ENCODE data around the gene TUBE1.
A peak's percentile ranks its signal among the peaks of the same experiment; 100 is the strongest.

The TUBE1 gene, protein sequence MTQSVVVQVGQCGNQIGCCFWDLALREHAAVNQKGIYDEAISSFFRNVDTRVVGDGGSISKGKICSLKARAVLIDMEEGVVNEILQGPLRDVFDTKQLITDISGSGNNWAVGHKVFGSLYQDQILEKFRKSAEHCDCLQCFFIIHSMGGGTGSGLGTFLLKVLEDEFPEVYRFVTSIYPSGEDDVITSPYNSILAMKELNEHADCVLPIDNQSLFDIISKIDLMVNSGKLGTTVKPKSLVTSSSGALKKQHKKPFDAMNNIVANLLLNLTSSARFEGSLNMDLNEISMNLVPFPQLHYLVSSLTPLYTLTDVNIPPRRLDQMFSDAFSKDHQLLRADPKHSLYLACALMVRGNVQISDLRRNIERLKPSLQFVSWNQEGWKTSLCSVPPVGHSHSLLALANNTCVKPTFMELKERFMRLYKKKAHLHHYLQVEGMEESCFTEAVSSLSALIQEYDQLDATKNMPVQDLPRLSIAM
- total RNA-seq: 21.6 to 26.8 (median 26.1) reads per million in 3 donors

DNA sequence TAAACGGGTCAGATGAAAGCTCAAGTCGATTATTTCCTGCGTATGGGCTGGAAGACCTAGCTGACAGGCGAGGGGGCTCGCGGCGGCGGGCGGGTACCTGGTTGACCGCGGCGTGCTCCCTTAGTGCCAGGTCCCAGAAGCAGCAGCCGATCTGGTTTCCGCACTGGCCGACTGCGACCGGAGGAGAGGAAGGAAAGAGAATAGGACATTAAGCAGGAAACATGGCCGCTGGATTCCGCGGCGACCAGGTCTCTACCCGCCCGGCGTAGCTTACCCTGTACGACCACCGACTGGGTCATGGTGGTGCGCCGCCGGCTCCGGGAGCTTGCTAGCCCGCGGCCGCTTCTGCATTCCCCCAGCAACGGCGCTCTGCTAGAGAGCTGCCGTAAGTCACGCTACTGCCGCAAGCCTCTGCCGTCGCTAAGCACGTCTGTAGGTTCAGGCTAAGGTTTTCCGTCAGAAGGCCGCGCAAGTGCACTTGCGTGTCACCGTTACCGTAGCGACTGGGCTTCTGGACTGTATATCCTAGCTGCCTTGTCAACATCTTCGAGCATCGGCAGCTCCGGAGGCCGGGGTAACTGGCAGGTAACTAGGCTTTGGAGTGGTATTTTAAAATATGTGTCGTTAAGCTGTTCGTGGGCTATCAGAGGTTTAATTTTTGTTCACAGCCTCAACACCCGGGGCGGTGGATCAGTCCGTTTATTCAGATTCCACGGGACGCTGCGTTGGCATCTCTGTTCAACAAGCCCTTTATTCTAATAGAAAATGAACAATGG lies at the start of gene TUBE1, which contains the start of gene FAM229B:
Gene TUBE1 (minus strand): TSS at position 347 of the 776 bp plus-strand sequence. CDS start 48 bp downstream, at position 299.
Gene FAM229B (plus strand): TSS at position 456 of the 776 bp plus-strand sequence. CDS start 11,693 bp downstream, outside the sequence.
- no peaks in the 10 kb centered on the region for H3K27me3 ChIP-seq (replicated peaks; ENCODE audit: control insufficient read depth, insufficient read depth, low read length, poor library complexity, severe bottlenecking)
- H3K36me3 ChIP-seq (ENCODE audit: control insufficient read depth, insufficient read depth, low read length): peaks cover 3% of the 10 kb centered on the region
- H3K4me1 ChIP-seq (ENCODE audit: control insufficient read depth, insufficient read depth, low read length, poor library complexity, severe bottlenecking): no peaks in the 10 kb centered on the region
- DNase-seq: peak; percentile 77 to 85 (median 84)
- H3K4me3 ChIP-seq (ENCODE audit: insufficient read depth, low read depth, low read length, poor library complexity, severe bottlenecking): peak within 1 kb of the TSS; percentile 91
- H3K9me3 ChIP-seq (ENCODE audit: control insufficient read depth, low read length): no peaks in the 10 kb centered on the region
- H3K27ac ChIP-seq (ENCODE audit: insufficient read depth, low read length, poor library complexity, severe bottlenecking): peak within 1 kb of the TSS; percentile 82

DNA sequence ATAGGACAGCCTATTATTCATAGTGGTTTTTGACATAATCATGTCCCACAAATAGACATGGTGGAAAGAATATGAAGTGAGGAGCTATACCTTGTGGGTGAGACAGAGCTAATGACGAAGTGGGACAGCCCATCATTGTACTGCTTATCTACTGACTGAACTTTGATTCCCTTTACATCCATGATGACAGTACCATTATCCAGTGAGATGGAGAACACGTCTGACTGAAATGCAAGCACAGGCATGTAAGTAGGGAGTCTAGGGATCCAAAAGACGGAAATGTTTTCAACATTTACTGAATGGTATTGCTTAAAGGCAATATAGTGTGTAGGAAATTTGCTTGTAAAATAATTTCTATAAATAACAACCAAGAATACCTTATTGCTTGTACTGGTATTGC lies 43.6 kb upstream of the TUBE1 start:
- H3K4me3 ChIP-seq (ENCODE audit: insufficient read depth, low read depth, low read length, poor library complexity, severe bottlenecking): no peak overlapping the region
- no peak for DNase-seq
- H3K36me3 ChIP-seq (ENCODE audit: control insufficient read depth, insufficient read depth, low read length): no peaks in the 10 kb centered on the region
- no peaks in the 10 kb centered on the region for H3K4me1 ChIP-seq (ENCODE audit: control insufficient read depth, insufficient read depth, low read length, poor library complexity, severe bottlenecking)
- no peaks in the 10 kb centered on the region for H3K27me3 ChIP-seq (replicated peaks; ENCODE audit: control insufficient read depth, insufficient read depth, low read length, poor library complexity, severe bottlenecking)
- H3K27ac ChIP-seq (ENCODE audit: insufficient read depth, low read length, poor library complexity, severe bottlenecking): no peak overlapping the region
- no peaks in the 10 kb centered on the region for H3K9me3 ChIP-seq (ENCODE audit: control insufficient read depth, low read length)

DNA sequence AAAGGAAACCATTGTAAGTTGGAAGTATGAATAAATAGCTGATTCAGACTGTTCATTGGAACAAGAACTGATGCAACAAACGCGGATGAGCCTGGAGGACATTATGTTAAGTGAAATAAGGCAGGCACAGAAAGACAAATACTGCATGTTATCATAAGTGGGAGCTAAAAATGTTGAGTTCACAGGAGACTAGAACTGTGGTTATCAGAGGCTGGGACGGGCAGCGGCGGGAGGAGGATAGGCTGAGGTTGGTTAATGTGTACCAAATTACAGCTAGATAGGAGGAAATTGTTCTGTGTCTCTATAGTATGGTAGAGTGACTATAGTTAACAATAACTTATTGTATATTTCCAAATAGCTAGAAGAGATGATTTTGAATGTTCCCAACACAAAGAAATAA lies 40.9 kb upstream of the TUBE1 start:
- Histone ChIP-seq H3K27ac (ENCODE audit: insufficient read depth, low read length, poor library complexity, severe bottlenecking) (no peak overlapping the region), H3K9me3 (ENCODE audit: control insufficient read depth, low read length) (no peaks in the 10 kb centered on the region), H3K27me3 (replicated peaks; ENCODE audit: control insufficient read depth, insufficient read depth, low read length, poor library complexity, severe bottlenecking) (no peaks in the 10 kb centered on the region), H3K4me1 (ENCODE audit: control insufficient read depth, insufficient read depth, low read length, poor library complexity, severe bottlenecking) (no peaks in the 10 kb centered on the region), H3K36me3 (ENCODE audit: control insufficient read depth, insufficient read depth, low read length) (no peaks in the 10 kb centered on the region), H3K4me3 (ENCODE audit: insufficient read depth, low read depth, low read length, poor library complexity, severe bottlenecking) (no peak overlapping the region)
- DNase-seq: no peak

DNA sequence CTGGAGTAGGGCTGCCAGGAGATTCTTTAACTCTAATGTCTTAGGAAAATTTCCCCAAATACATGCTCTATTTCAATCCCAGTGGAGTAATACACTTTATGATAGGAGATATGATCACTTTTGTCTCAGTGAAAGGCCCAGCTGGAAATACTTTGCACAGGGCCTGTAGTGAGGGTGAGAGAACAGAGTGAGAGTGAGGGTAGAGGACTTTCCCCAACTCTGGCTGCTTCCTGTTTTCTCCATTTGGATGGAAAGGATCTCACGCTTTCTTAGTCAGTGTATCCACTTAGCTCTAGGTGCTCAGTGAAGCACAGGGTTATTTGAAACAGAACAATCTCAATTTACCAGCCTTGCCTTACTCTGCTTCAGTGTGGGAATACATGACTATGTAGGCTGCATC lies 36.7 kb upstream of the TUBE1 start:
- Histone ChIP-seq H3K27ac (ENCODE audit: insufficient read depth, low read length, poor library complexity, severe bottlenecking) (no peak overlapping the region), H3K27me3 (replicated peaks; ENCODE audit: control insufficient read depth, insufficient read depth, low read length, poor library complexity, severe bottlenecking) (no peaks in the 10 kb centered on the region), H3K36me3 (ENCODE audit: control insufficient read depth, insufficient read depth, low read length) (no peaks in the 10 kb centered on the region), H3K9me3 (ENCODE audit: control insufficient read depth, low read length) (no peaks in the 10 kb centered on the region), H3K4me1 (ENCODE audit: control insufficient read depth, insufficient read depth, low read length, poor library complexity, severe bottlenecking) (no peaks in the 10 kb centered on the region), H3K4me3 (ENCODE audit: insufficient read depth, low read depth, low read length, poor library complexity, severe bottlenecking) (no peak overlapping the region)
- no peak for DNase-seq

DNA sequence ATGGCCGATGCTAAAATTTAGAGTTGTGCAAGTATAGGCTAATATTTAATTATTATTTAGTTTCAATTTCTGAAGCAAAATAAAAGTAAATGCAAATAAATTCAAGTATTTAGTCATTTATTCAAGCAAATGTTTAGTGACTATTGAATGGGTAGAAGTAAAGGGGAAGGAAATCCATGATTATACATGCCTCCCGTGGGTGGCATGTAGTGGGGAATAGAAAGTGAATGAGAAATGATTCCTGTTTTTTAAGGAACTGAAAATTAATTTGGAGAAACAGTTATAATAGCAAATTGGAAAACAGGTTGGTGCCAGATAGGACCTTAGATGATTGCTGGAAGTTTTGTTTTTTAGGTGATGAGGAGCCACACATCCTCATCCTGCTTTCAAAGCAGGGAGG lies 35.5 kb upstream of the TUBE1 start:
- Histone ChIP-seq H3K27me3 (replicated peaks; ENCODE audit: control insufficient read depth, insufficient read depth, low read length, poor library complexity, severe bottlenecking) (no peaks in the 10 kb centered on the region), H3K36me3 (ENCODE audit: control insufficient read depth, insufficient read depth, low read length) (no peaks in the 10 kb centered on the region), H3K27ac (ENCODE audit: insufficient read depth, low read length, poor library complexity, severe bottlenecking) (no peak overlapping the region), H3K9me3 (ENCODE audit: control insufficient read depth, low read length) (no peaks in the 10 kb centered on the region), H3K4me3 (ENCODE audit: insufficient read depth, low read depth, low read length, poor library complexity, severe bottlenecking) (no peak overlapping the region), H3K4me1 (ENCODE audit: control insufficient read depth, insufficient read depth, low read length, poor library complexity, severe bottlenecking) (no peaks in the 10 kb centered on the region)
- no peak for DNase-seq

DNA sequence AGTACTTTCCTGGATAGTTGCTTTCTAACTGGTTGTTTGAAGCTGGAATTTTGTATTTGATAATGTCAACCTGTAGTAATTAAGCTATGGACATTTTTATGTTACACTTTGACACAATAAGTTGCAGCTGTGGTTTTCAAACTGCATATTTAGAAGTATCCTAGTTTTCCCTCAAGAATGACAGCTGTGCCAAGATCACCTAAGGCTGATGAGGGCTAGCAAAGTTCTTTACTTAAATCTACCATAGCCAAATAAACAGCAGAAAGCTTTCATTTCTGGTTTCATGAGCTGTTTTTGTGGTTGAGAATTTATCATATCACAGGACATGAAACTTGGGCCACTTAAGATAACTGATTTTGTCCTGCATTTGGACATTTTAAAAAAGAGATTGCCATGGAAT lies 30.8 kb upstream of the TUBE1 start:
- no peaks in the 10 kb centered on the region for H3K4me1 ChIP-seq (ENCODE audit: control insufficient read depth, insufficient read depth, low read length, poor library complexity, severe bottlenecking)
- H3K36me3 ChIP-seq (ENCODE audit: control insufficient read depth, insufficient read depth, low read length): no peaks in the 10 kb centered on the region
- H3K4me3 ChIP-seq (ENCODE audit: insufficient read depth, low read depth, low read length, poor library complexity, severe bottlenecking): no peak overlapping the region
- H3K9me3 ChIP-seq (ENCODE audit: control insufficient read depth, low read length): no peaks in the 10 kb centered on the region
- no peak overlapping the region for H3K27ac ChIP-seq (ENCODE audit: insufficient read depth, low read length, poor library complexity, severe bottlenecking)
- H3K27me3 ChIP-seq (replicated peaks; ENCODE audit: control insufficient read depth, insufficient read depth, low read length, poor library complexity, severe bottlenecking): peaks cover 4% of the 10 kb centered on the region
- no peak for DNase-seq

DNA sequence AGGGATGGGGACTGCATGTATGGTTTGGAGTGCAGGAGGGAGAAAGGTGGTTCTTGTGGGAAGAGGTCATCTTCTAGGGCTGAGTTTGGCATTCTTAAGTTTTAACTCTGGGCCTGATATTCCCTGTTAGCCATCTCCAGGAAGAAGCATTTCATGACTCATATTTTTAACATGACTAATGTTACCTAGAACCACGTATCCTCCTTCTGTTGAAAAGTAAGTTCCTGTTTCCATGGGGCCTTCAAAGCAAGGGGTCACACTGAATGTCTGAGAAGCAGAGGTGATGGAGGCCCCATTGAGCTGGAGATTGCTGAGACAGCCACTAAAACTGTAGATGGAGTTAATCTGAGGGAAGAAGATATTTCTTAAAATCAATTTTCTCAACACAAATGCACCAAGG lies 30.3 kb upstream of the TUBE1 start:
- Histone ChIP-seq H3K27ac (ENCODE audit: insufficient read depth, low read length, poor library complexity, severe bottlenecking) (no peak overlapping the region), H3K9me3 (ENCODE audit: control insufficient read depth, low read length) (no peaks in the 10 kb centered on the region), H3K36me3 (ENCODE audit: control insufficient read depth, insufficient read depth, low read length) (no peaks in the 10 kb centered on the region), H3K27me3 (replicated peaks; ENCODE audit: control insufficient read depth, insufficient read depth, low read length, poor library complexity, severe bottlenecking) (peaks cover 4% of the 10 kb centered on the region), H3K4me1 (ENCODE audit: control insufficient read depth, insufficient read depth, low read length, poor library complexity, severe bottlenecking) (no peaks in the 10 kb centered on the region), H3K4me3 (ENCODE audit: insufficient read depth, low read depth, low read length, poor library complexity, severe bottlenecking) (no peak overlapping the region)
- DNase-seq: no peak

DNA sequence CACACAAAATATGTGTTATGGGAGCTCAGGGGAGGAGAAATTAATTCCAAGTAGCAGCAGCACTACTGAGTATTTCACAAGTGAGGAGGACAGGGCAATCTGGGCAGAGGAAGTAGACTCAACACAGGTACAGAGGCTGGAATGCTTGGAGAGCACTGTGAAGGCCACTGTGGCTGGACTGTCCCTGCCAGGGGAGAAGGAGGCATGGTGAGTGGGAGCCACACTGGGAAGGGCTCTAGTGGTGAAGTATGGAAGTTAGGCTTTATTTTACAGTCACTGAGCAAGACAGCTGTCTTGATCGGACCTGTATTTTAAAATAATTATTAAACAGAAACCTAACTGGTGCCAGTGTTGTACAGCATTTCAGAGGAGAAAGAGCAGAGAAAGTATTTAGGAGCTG lies 28.9 kb upstream of the TUBE1 start:
- H3K27me3 ChIP-seq (replicated peaks; ENCODE audit: control insufficient read depth, insufficient read depth, low read length, poor library complexity, severe bottlenecking): peaks cover 4% of the 10 kb centered on the region
- H3K27ac ChIP-seq (ENCODE audit: insufficient read depth, low read length, poor library complexity, severe bottlenecking): no peak overlapping the region
- no peaks in the 10 kb centered on the region for H3K9me3 ChIP-seq (ENCODE audit: control insufficient read depth, low read length)
- H3K4me1 ChIP-seq (ENCODE audit: control insufficient read depth, insufficient read depth, low read length, poor library complexity, severe bottlenecking): no peaks in the 10 kb centered on the region
- H3K4me3 ChIP-seq (ENCODE audit: insufficient read depth, low read depth, low read length, poor library complexity, severe bottlenecking): no peak overlapping the region
- H3K36me3 ChIP-seq (ENCODE audit: control insufficient read depth, insufficient read depth, low read length): no peaks in the 10 kb centered on the region
- no peak for DNase-seq

DNA sequence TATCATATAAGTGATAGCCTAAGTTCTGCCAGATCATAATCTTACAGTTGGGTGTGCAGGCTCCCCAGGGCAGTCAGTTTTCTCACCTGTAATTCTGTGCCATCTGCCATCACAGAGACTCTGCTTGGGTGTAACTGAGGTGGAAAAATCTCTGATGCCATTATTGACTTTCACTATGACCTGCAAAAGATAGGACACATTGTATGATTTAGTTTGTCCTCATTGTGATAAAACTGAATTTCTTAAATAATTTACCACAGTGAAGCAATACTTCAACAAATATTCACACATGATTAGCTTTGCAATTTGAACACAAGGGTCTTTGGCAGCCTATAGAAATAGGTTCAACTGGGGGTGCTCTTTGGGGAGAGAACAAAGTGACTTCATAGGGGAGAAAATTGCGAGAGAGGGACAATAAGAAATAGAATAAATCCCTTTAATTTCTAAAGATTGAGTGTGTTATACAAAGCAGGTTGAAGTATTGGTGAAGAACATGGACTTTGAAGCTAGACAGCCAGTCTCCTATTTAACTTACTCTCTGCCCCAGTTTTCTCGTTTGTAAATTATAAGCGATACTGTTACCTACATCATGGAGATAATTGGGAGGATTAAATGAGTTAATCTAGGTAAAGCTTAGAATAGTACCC lies 27.4 kb upstream of the TUBE1 start:
- no peak overlapping the region for H3K4me3 ChIP-seq (ENCODE audit: insufficient read depth, low read depth, low read length, poor library complexity, severe bottlenecking)
- peaks cover 4% of the 10 kb centered on the region for H3K27me3 ChIP-seq (replicated peaks; ENCODE audit: control insufficient read depth, insufficient read depth, low read length, poor library complexity, severe bottlenecking)
- H3K27ac ChIP-seq (ENCODE audit: insufficient read depth, low read length, poor library complexity, severe bottlenecking): no peak overlapping the region
- no peak for DNase-seq
- no peaks in the 10 kb centered on the region for H3K4me1 ChIP-seq (ENCODE audit: control insufficient read depth, insufficient read depth, low read length, poor library complexity, severe bottlenecking)
- no peaks in the 10 kb centered on the region for H3K36me3 ChIP-seq (ENCODE audit: control insufficient read depth, insufficient read depth, low read length)
- H3K9me3 ChIP-seq (ENCODE audit: control insufficient read depth, low read length): no peaks in the 10 kb centered on the region
